ENCODE measurements around the gene CDC25B. TPM values are rescaled to one million over a fixed set of nuclear protein-coding genes. Genes with fewer than 3 reads are reported as not detected.

The CDC25B gene
- total and polyA plus RNA-seq, 2 of the 13 experiments (the other 11 are each of a cell fraction or from before 2014, with no cell fraction given) = 14.5 to 19.4 TPM

DNA sequence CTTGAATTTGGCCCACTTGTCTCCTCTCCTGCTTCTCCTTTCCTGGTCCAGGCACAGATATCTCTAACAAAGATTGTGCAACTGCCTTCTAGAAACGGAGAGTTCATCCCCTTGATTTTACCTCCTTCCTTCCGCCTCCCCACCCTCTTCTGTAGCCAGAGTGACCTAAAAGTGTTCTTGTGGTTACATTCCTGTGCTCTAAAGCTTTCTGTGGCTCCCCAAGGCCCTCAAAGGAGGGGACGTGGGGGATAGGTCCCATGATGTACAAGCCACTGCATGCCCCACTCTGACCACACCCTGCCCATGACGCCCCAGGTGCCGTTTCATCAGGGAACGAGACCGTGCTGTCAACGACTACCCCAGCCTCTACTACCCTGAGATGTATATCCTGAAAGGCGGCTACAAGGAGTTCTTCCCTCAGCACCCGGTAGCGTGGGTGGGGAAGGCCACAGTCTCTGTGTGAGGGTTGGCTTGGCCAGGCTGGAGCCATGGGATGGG lies 8.2 kb downstream of the CDC25B start:
- H3K9me3 ChIP-seq (ENCODE audit: low read length) = no peaks in the 10 kb centered on the region
- no peaks in the 10 kb centered on the region for H4K20me1 ChIP-seq (ENCODE audit: insufficient read depth, low read length)
- 98% methylated on average over 11 of the region's 11 CpGs for WGBS (ENCODE audit: low lambda C conversion rate)
- no TSS peak for BruUV-seq (replicated peaks)
- POLR2A ChIA-PET = no interaction called here
- H2AFZ ChIP-seq (ENCODE audit: low read length) = no peak overlapping the region
- no peak overlapping the region for H3K4me2 ChIP-seq (ENCODE audit: low read depth, low read length)
- no peaks in the 10 kb centered on the region for H3K27me3 ChIP-seq (ENCODE audit: control insufficient read depth in 1 of 2, insufficient read depth in 2 of 2, low read length in 2 of 2)
- ATAC-seq (no peak), FAIRE-seq (no peak), DNase-seq (ENCODE audit: low spot score) (no peak)
- in situ Hi-C loops (cut with HindIII; ENCODE audit: extremely low pct_ligation_motif_present, low pct_unique_long_range_greater_than_20kb) (no loop called here), intact Hi-C loops (cut with micrococcal nuclease; ENCODE audit: unreplicated experiment) (no loop called here)
- no peak overlapping the region for H3K9ac ChIP-seq (ENCODE audit: insufficient read depth, low read depth, low read length)
- H3K4me1 ChIP-seq (ENCODE audit: insufficient read depth, low read length) = peaks cover 35% of the 10 kb centered on the region
- H3K36me3 ChIP-seq (replicated peaks in 1 of 2; ENCODE audit: control insufficient read depth in 1 of 2, insufficient read depth in 2 of 2, low read length in 2 of 2) = peaks cover 27 to 44% of the 10 kb centered on the region in 2 experiments
- TF ChIP-seq NFE2L2 (IDR thresholded peaks at IDR 0.05; ENCODE audit: low read length) (no peak), CEBPB (IDR thresholded peaks at IDR 0.05; ENCODE audit: borderline replicate concordance, low read depth, low read length) (peak; percentile 47; the same call in 1 of the 2 replicates)
- H3K79me2 ChIP-seq (ENCODE audit: insufficient read depth, low read length) = no peaks in the 10 kb centered on the region
- no peak overlapping the region for H3K4me3 ChIP-seq (replicated peaks in 1 of 3; ENCODE audit: insufficient read depth in 1 of 3, low read depth in 2 of 3, low read length in 3 of 3)
- CTCF ChIA-PET (ENCODE audit: low intra/inter-chr PET ratio, low total read pairs) = no interaction called here
- H3K27ac ChIP-seq (ENCODE audit: extremely low read length, insufficient read depth, low read length) = no peak overlapping the region

DNA sequence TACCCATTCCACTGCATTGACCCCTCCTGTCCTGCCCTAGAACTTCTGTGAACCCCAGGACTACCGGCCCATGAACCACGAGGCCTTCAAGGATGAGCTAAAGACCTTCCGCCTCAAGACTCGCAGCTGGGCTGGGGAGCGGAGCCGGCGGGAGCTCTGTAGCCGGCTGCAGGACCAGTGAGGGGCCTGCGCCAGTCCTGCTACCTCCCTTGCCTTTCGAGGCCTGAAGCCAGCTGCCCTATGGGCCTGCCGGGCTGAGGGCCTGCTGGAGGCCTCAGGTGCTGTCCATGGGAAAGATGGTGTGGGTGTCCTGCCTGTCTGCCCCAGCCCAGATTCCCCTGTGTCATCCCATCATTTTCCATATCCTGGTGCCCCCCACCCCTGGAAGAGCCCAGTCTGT lies 8.7 kb downstream of the CDC25B start:
- in situ Hi-C loops (cut with HindIII; ENCODE audit: extremely low pct_ligation_motif_present, low pct_unique_long_range_greater_than_20kb) = no loop called here
- no TSS peak for BruUV-seq (replicated peaks)
- H3K9me3 ChIP-seq (ENCODE audit: low read length) = no peaks in the 10 kb centered on the region
- no peak for ATAC-seq
- no peak overlapping the region for H3K4me2 ChIP-seq (ENCODE audit: low read depth, low read length)
- FAIRE-seq = no peak
- H3K4me1 ChIP-seq (ENCODE audit: insufficient read depth, low read length) = peaks cover 30% of the 10 kb centered on the region
- POLR2A ChIA-PET = interaction anchor here (1.1 kb wide), 2 partner anchors 37 to 41 kb away, joined by 3 read pairs; partner anchors contain the start of gene ADISSP
- 95% methylated on average over 11 of the region's 11 CpGs for WGBS (ENCODE audit: low lambda C conversion rate)
- no peaks in the 10 kb centered on the region for H3K79me2 ChIP-seq (ENCODE audit: insufficient read depth, low read length)
- no peak overlapping the region for H2AFZ ChIP-seq (ENCODE audit: low read length)
- no peaks in the 10 kb centered on the region for H3K27me3 ChIP-seq (ENCODE audit: control insufficient read depth in 1 of 2, insufficient read depth in 2 of 2, low read length in 2 of 2)
- H3K9ac ChIP-seq (ENCODE audit: insufficient read depth, low read depth, low read length) = no peak overlapping the region
- H3K27ac ChIP-seq (ENCODE audit: extremely low read length, insufficient read depth, low read length) = no peak overlapping the region
- H3K4me3 ChIP-seq (replicated peaks in 1 of 3; ENCODE audit: insufficient read depth in 1 of 3, low read depth in 2 of 3, low read length in 3 of 3) = no peak overlapping the region
- peaks cover 27 to 44% of the 10 kb centered on the region in 2 experiments for H3K36me3 ChIP-seq (replicated peaks in 1 of 2; ENCODE audit: control insufficient read depth in 1 of 2, insufficient read depth in 2 of 2, low read length in 2 of 2)
- intact Hi-C loops (cut with micrococcal nuclease; ENCODE audit: unreplicated experiment) = no loop called here
- peak; percentile 31 for TF ChIP-seq AGO2 (optimal IDR thresholded peaks at IDR 0.05; ENCODE audit: low read depth, low read length)
- 0 out of 2 replicates have a peak, but pooled peaks have one; percentile 27 for TF ChIP-seq RBFOX2 (IDR thresholded peaks at IDR 0.05; ENCODE audit: low read depth, low read length)
- TF ChIP-seq KDM2A (CRISPR knock-in tag; IDR thresholded peaks at IDR 0.05; ENCODE audit: borderline replicate concordance, low read depth) = no peak
- CTCF ChIA-PET (ENCODE audit: low intra/inter-chr PET ratio, low total read pairs) = no interaction called here
- no peaks in the 10 kb centered on the region for H4K20me1 ChIP-seq (ENCODE audit: insufficient read depth, low read length)
- DNase-seq (ENCODE audit: low spot score) = no peak

Measured in HepG2 (cell line).